HepG2 (cell line): Measurements from ENCODE around the gene PFKL. TPM values are rescaled to one million over a fixed set of nuclear protein-coding genes. Genes with fewer than 3 reads are reported as not detected.

Experiments
- ATAC-seq: fragments of 200-7000 bp; cut with Tn5 transposase; 3 replicates; pipeline ENCODE4 v1.9.1; 2020; ENCODE audit warnings: mild to moderate bottlenecking, moderate library complexity
- BruUV-seq: library from RNA; stranded (reverse); fragments of 400-500 nt; replicated peaks from 2 replicates; lab custom pipeline; 2021; lab: Mats Ljungman, UMichigan
- CTCF ChIA-PET: fragments of 300-600 bp; formaldehyde crosslinking; extraction: SDS; loops from one replicate; lab custom pipeline; 2021; ENCODE audit warnings: low total read pairs, inconsistent platforms, low intra/inter-chr PET ratio; lab: Yijun Ruan, JAX
- POLR2A ChIA-PET: fragments of 350-600 bp; sonication (Branson Sonifier 250); formaldehyde crosslinking; loops from one replicate; lab custom pipeline; 2020; ENCODE audit warnings: antibody characterized with exemption, inconsistent platforms; lab: Yijun Ruan, JAX
- DNase-seq: peaks from one replicate; pipeline ENCODE4 v3.0.0-alpha.2; 2015; ENCODE audit warnings: low spot score
- FAIRE-seq: peaks from 3 replicates; lab custom pipeline; 2011; peaks lifted over from hg19 to GRCh38; lab: Jason Lieb, UNC
- H2AFZ ChIP-seq: one replicate; pipeline ENCODE4 v1.6.1; 2011; ENCODE audit warnings: low read length, inconsistent platforms
- H3K27ac ChIP-seq: fragments of 300-600 bp; 3 replicates; pipeline ENCODE4 v1.8.0; 2011; ENCODE audit warnings: mixed run types, mild to moderate bottlenecking, mixed read lengths, low read length, inconsistent platforms; ENCODE audit not compliant: insufficient read depth; ENCODE audit errors: extremely low read length
- H3K27me3 ChIP-seq, 2 experiments: fragments of 200-600 bp in 1 of 2; 2 replicates in 1 of 2; 3 replicates in 1 of 2; pipeline versions ENCODE4 v1.6.0 to v1.8.0; 2011; ENCODE audit warnings: low read length in 2 of 2, mild to moderate bottlenecking in 2 of 2, moderate library complexity in 2 of 2, inconsistent platforms in 1 of 2; ENCODE audit not compliant: insufficient read depth in 2 of 2, control insufficient read depth in 1 of 2
- H3K36me3 ChIP-seq, 2 experiments: fragments of 200-600 bp in 1 of 2; replicated peaks in 1 of 2; 2 replicates in 1 of 2; 3 replicates in 1 of 2; pipeline versions ENCODE4 v1.5.1 to v1.8.0; 2011; ENCODE audit warnings: low read length in 2 of 2, inconsistent platforms in 1 of 2; ENCODE audit not compliant: insufficient read depth in 2 of 2, control insufficient read depth in 1 of 2
- H3K4me1 ChIP-seq: 2 replicates; pipeline ENCODE4 v1.5.1; 2012; ENCODE audit warnings: low read length, inconsistent platforms; ENCODE audit not compliant: insufficient read depth
- H3K4me2 ChIP-seq: 2 replicates; pipeline ENCODE4 v1.6.0; 2011; ENCODE audit warnings: low read depth, low read length, inconsistent platforms
- H3K4me3 ChIP-seq, 3 experiments: fragments of 200-600 bp in 1 of 3; sonication (generic), shearing (Covaris generic) in 1 of 3; replicated peaks in 1 of 3; 2 replicates each; pipeline ENCODE4 v1.5.1; 2011 to 2016; ENCODE audit warnings: low read length in 3 of 3, inconsistent platforms in 2 of 3, low read depth in 2 of 3, mild to moderate bottlenecking in 2 of 3, control low read depth in 1 of 3, mixed read lengths in 1 of 3; ENCODE audit not compliant: insufficient read depth in 1 of 3
- H3K79me2 ChIP-seq: one replicate; pipeline ENCODE4 v1.6.1; 2011; ENCODE audit warnings: low read length, inconsistent platforms; ENCODE audit not compliant: insufficient read depth
- H3K9ac ChIP-seq: 2 replicates; pipeline ENCODE4 v1.6.0; 2011; ENCODE audit warnings: mild to moderate bottlenecking, low read depth, low read length, inconsistent platforms; ENCODE audit not compliant: insufficient read depth
- H3K9me3 ChIP-seq: 2 replicates; pipeline ENCODE4 v1.5.1; 2012; ENCODE audit warnings: mild to moderate bottlenecking, low read length
- H4K20me1 ChIP-seq: 2 replicates; pipeline ENCODE4 v1.6.0; 2011; ENCODE audit warnings: inconsistent platforms, mild to moderate bottlenecking, low read length, moderate library complexity; ENCODE audit not compliant: insufficient read depth
- FOXJ3 ChIP-seq: sonication (generic); formaldehyde crosslinking; IDR thresholded peaks from 2 replicates; pipeline ENCODE4 v1.4.0; 2020; ENCODE audit warnings: missing genetic modification reagents, mild to moderate bottlenecking, borderline replicate concordance
- GLMP ChIP-seq: sonication (generic); formaldehyde crosslinking; IDR thresholded peaks from 2 replicates; pipeline ENCODE4 v1.9.0; 2021; ENCODE audit warnings: missing genetic modification reagents, mild to moderate bottlenecking, borderline replicate concordance
- HNRNPL ChIP-seq: fragments of 200-400 bp; formaldehyde crosslinking; IDR thresholded peaks from 2 replicates; pipeline ENCODE4 v1.6.1; 2017; ENCODE audit warnings: mild to moderate bottlenecking, low read depth, low read length
- KAT7 ChIP-seq: IDR thresholded peaks from 2 replicates; pipeline ENCODE4 v1.6.1; 2018; ENCODE audit warnings: borderline replicate concordance, missing compliant biosample characterization
- LCORL ChIP-seq, 2 experiments: fragments of 450-650 bp in 1 of 2; sonication (generic) in 1 of 2; formaldehyde crosslinking in 1 of 2; IDR thresholded peaks; 2 replicates each; pipeline versions ENCODE4 v1.5.0 to v1.6.1; 2017 to 2020; ENCODE audit warnings: antibody characterized with exemption in 1 of 2, missing genetic modification reagents in 1 of 2
- MEIS1 ChIP-seq: sonication (generic); formaldehyde crosslinking; IDR thresholded peaks from 2 replicates; pipeline ENCODE4 v1.9.0; 2021; ENCODE audit warnings: mild to moderate bottlenecking, missing genetic modification reagents, moderate library complexity, borderline replicate concordance
- MZF1 ChIP-seq: sonication (generic); formaldehyde crosslinking; IDR thresholded peaks from 2 replicates; pipeline ENCODE4 v1.8.1; 2023; ENCODE audit warnings: mild to moderate bottlenecking, missing genetic modification reagents, borderline replicate concordance
- POLR2AphosphoS5 ChIP-seq: IDR thresholded peaks from 2 replicates; pipeline ENCODE4 v1.6.1; 2012; ENCODE audit warnings: low read depth, low read length
- SP4 ChIP-seq: sonication (generic); formaldehyde crosslinking; IDR thresholded peaks from 2 replicates; pipeline ENCODE4 v1.8.1; 2023; ENCODE audit warnings: mild to moderate bottlenecking, missing genetic modification reagents
- TRIM24 ChIP-seq: sonication (generic); formaldehyde crosslinking; IDR thresholded peaks from 2 replicates; pipeline ENCODE4 v1.8.0; 2022; ENCODE audit warnings: mild to moderate bottlenecking, missing genetic modification reagents
- ZBTB8A ChIP-seq: sonication (generic); formaldehyde crosslinking; IDR thresholded peaks from 2 replicates; pipeline ENCODE4 v1.4.0; 2020; ENCODE audit warnings: mild to moderate bottlenecking, low read depth, missing genetic modification reagents, borderline replicate concordance
- ZNF33A ChIP-seq: sonication (generic); formaldehyde crosslinking; IDR thresholded peaks from 2 replicates; pipeline ENCODE4 v1.5.1; 2020; ENCODE audit warnings: missing genetic modification reagents, mild to moderate bottlenecking, moderate library complexity, borderline replicate concordance
- ZNF496 ChIP-seq: sonication (generic); formaldehyde crosslinking; IDR thresholded peaks from 2 replicates; pipeline ENCODE4 v1.8.1; 2023; ENCODE audit warnings: mild to moderate bottlenecking, moderate library complexity, missing genetic modification reagents; ENCODE audit not compliant: insufficient replicate concordance
- ZNF577 ChIP-seq: sonication (generic); formaldehyde crosslinking; IDR thresholded peaks from 2 replicates; pipeline ENCODE4 v1.4.0; 2020; ENCODE audit warnings: mild to moderate bottlenecking, low read depth, missing genetic modification reagents, borderline replicate concordance
- WGBS: methylation state at CpG from one replicate; pipeline ENCODE4 v1.1.6; 2017; ENCODE audit warnings: low lambda C conversion rate; 5-methylcytosine and 5-hydroxymethylcytosine counted together
- in situ Hi-C: cut with HindIII; loops from 2 replicates; pipeline ENCODE4 v1.10.0; 2017; ENCODE audit warnings: low pct_unique_long_range_greater_than_20kb; ENCODE audit not compliant: extremely low pct_ligation_motif_present
- intact Hi-C: fragments of 100-400 bp; cut with micrococcal nuclease; formaldehyde crosslinking; loops from one replicate; pipeline ENCODE4 v1.10.0; 2022; ENCODE audit not compliant: unreplicated experiment
- polyA plus RNA-seq, 8 experiments: library from polyadenylated mRNA; depleted of rRNA in 3 of 8; stranded (reverse) in 7 of 8; unstranded in 1 of 8; fragments of >200 nt; fragmentation: Illumina TruSeq in 4 of 8; extraction: Trizol in 4 of 8; gene quantifications; 2 replicates each; pipeline versions ENCODE4 v1.2.1 to v1.2.3, GENCODE V29; 2011 to 2016; ENCODE audit warnings: low read depth in 4 of 8, missing spikeins in 1 of 8, mixed read lengths in 1 of 8; ENCODE audit not compliant: insufficient read depth in 1 of 8
- total RNA-seq, 5 experiments: library from RNA; depleted of rRNA; stranded (reverse); fragments of >200 nt; fragmentation: Illumina TruSeq; extraction: Trizol; gene quantifications; 2 replicates each; pipeline ENCODE4 v1.2.3, GENCODE V29; 2016; ENCODE audit warnings: low read depth in 1 of 5
- TF ChIP-seq, protein P1 (sequence below): sonication (generic); formaldehyde crosslinking; conservative IDR thresholded peaks from 2 replicates; pipeline ENCODE4 v1.8.0; 2022; ENCODE audit warnings: missing genetic modification reagents
- TF ChIP-seq, protein P2 (sequence below): sonication (generic); formaldehyde crosslinking; IDR thresholded peaks from 2 replicates; pipeline ENCODE4 v1.4.0; 2020; ENCODE audit warnings: mild to moderate bottlenecking, missing genetic modification reagents

The PFKL gene
- total and polyA plus RNA-seq, 2 of the 13 experiments (the other 11 are each of a cell fraction or from before 2014, with no cell fraction given), result 92.8 to 106 TPM

- Histone ChIP-seq H3K4me2 (peak overlapping the region; percentile 96), H3K4me3 (peak overlapping the region; percentile 61 to 84 (median 68)), H3K27me3 (no peaks in the 10 kb centered on the region; a peak in 1 of 5 replicates), H3K9ac (peak overlapping the region; percentile 58), H3K27ac (peak overlapping the region; percentile 58), H3K79me2 (peaks cover 2% of the 10 kb centered on the region), H3K36me3 (peaks cover 5 to 15% of the 10 kb centered on the region in 2 experiments; a peak in 4 of 5 replicates), H3K9me3 (no peaks in the 10 kb centered on the region), H3K4me1 (peaks cover 42% of the 10 kb centered on the region), H2AFZ (no peak overlapping the region), H4K20me1 (peaks cover 3% of the 10 kb centered on the region)
- in situ Hi-C loops (loop anchor here (5.0 kb wide), 1 partner anchor 36 kb away; the partner anchor contains the start of gene PFKL), intact Hi-C loops (loop anchor here (5.0 kb wide), 1 partner anchor 119 kb away; the partner anchor contains the start of gene LRRC3)
- FAIRE-seq (no peak), ATAC-seq (peak; percentile 63), DNase-seq (peak; percentile 59)
- WGBS, result 8% methylated on average over 11 of the region's 47 CpGs
- POLR2A ChIA-PET, result interaction anchor here (0.6 to 3.7 kb wide), 12 partner anchors 12 to 179 kb away, joined by 3 to 33 read pairs (median 4); partner anchors contain the start of genes LRRC3 and TRPM2
- CTCF ChIA-PET, result no interaction called here
- BruUV-seq, result no TSS peak
- TF ChIP-seq MZF1 (CRISPR knock-in tag) (no peak), LCORL (IDR thresholded peaks at IDR 0.05) (no peak), LCORL (CRISPR knock-in tag; IDR thresholded peaks at IDR 0.05) (no peak), TRIM24 (CRISPR knock-in tag) (no peak), ZNF577 (no peak), POLR2AphosphoS5 (no peak), GLMP (no peak), MEIS1 (CRISPR knock-in tag) (no peak), ZBTB8A (CRISPR knock-in tag) (no peak), HNRNPL (0 out of 2 replicates have a peak, but pooled peaks have one; percentile 37), KAT7 (no peak), ZNF33A (CRISPR knock-in tag) (no peak), ZNF496 (CRISPR knock-in tag) (no peak), FOXJ3 (CRISPR knock-in tag) (no peak), SP4 (CRISPR knock-in tag) (peak; percentile 67; the same call in 1 of the 2 replicates)
- TF ChIP-seq, protein P1, sequence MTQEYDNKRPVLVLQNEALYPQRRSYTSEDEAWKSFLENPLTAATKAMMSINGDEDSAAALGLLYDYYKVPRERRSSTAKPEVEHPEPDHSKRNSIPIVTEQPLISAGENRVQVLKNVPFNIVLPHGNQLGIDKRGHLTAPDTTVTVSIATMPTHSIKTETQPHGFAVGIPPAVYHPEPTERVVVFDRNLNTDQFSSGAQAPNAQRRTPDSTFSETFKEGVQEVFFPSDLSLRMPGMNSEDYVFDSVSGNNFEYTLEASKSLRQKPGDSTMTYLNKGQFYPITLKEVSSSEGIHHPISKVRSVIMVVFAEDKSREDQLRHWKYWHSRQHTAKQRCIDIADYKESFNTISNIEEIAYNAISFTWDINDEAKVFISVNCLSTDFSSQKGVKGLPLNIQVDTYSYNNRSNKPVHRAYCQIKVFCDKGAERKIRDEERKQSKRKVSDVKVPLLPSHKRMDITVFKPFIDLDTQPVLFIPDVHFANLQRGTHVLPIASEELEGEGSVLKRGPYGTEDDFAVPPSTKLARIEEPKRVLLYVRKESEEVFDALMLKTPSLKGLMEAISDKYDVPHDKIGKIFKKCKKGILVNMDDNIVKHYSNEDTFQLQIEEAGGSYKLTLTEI (CRISPR knock-in tag), result no peak
- TF ChIP-seq, protein P2, sequence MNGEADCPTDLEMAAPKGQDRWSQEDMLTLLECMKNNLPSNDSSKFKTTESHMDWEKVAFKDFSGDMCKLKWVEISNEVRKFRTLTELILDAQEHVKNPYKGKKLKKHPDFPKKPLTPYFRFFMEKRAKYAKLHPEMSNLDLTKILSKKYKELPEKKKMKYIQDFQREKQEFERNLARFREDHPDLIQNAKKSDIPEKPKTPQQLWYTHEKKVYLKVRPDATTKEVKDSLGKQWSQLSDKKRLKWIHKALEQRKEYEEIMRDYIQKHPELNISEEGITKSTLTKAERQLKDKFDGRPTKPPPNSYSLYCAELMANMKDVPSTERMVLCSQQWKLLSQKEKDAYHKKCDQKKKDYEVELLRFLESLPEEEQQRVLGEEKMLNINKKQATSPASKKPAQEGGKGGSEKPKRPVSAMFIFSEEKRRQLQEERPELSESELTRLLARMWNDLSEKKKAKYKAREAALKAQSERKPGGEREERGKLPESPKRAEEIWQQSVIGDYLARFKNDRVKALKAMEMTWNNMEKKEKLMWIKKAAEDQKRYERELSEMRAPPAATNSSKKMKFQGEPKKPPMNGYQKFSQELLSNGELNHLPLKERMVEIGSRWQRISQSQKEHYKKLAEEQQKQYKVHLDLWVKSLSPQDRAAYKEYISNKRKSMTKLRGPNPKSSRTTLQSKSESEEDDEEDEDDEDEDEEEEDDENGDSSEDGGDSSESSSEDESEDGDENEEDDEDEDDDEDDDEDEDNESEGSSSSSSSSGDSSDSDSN, result 0 out of 2 replicates have a peak, but pooled peaks have one; percentile 20
Observed at GRCh38 chr21:44337941-44338895, 38.4 kb downstream of the PFKL start.
